WTC11 (cell line): Measurements from ENCODE around the gene STUB1. TPM values are rescaled to one million over a fixed set of nuclear protein-coding genes. Genes with fewer than 3 reads are reported as not detected.

Experiments used
- CBFB ChIP-seq: sonication (generic); formaldehyde crosslinking; IDR thresholded peaks from 2 replicates; pipeline ENCODE4 v1.8.1; 2022; ENCODE audit warnings: mild to moderate bottlenecking, low read depth, missing genetic modification reagents
- CREM ChIP-seq: sonication (generic); formaldehyde crosslinking; IDR thresholded peaks from 2 replicates; pipeline ENCODE4 v1.8.1; 2022; ENCODE audit warnings: mild to moderate bottlenecking, missing genetic modification reagents, moderate library complexity
- ELF4 ChIP-seq: sonication (generic); formaldehyde crosslinking; IDR thresholded peaks from 2 replicates; pipeline ENCODE4 v1.8.1; 2022; ENCODE audit warnings: low read depth, mild to moderate bottlenecking, moderate library complexity, missing genetic modification reagents
- ESRRA ChIP-seq: sonication (generic); formaldehyde crosslinking; IDR thresholded peaks from 2 replicates; pipeline ENCODE4 v1.8.1; 2022; ENCODE audit warnings: mild to moderate bottlenecking, missing genetic modification reagents, borderline replicate concordance
- ETV6 ChIP-seq: sonication (generic); formaldehyde crosslinking; IDR thresholded peaks from 2 replicates; pipeline ENCODE4 v1.8.1; 2022; ENCODE audit warnings: mild to moderate bottlenecking, missing genetic modification reagents
- FOXK1 ChIP-seq: sonication (generic); formaldehyde crosslinking; IDR thresholded peaks from 2 replicates; pipeline ENCODE4 v1.8.0; 2022; ENCODE audit warnings: mild to moderate bottlenecking, moderate library complexity, missing genetic modification reagents
- FOXP1 ChIP-seq: sonication (generic); formaldehyde crosslinking; IDR thresholded peaks from 2 replicates; pipeline ENCODE4 v1.8.0; 2022; ENCODE audit warnings: missing genetic modification reagents, mild to moderate bottlenecking, moderate library complexity, borderline replicate concordance
- IRF2 ChIP-seq: sonication (generic); formaldehyde crosslinking; IDR thresholded peaks from 2 replicates; pipeline ENCODE4 v1.8.0; 2022; ENCODE audit warnings: low read depth, missing genetic modification reagents, borderline replicate concordance
- KAT7 ChIP-seq: sonication (generic); formaldehyde crosslinking; IDR thresholded peaks from 2 replicates; pipeline ENCODE4 v1.8.1; 2023; ENCODE audit warnings: missing genetic modification reagents, mild to moderate bottlenecking, borderline replicate concordance
- MYBL2 ChIP-seq: sonication (generic); formaldehyde crosslinking; IDR thresholded peaks from 2 replicates; pipeline ENCODE4 v1.8.1; 2023; ENCODE audit warnings: mild to moderate bottlenecking, moderate library complexity, missing genetic modification reagents
- NFATC4 ChIP-seq: fragments of 250-450 bp; sonication (Bioruptor Pico); IDR thresholded peaks from 2 replicates; pipeline ENCODE4 v1.9.0; 2021; ENCODE audit warnings: mild to moderate bottlenecking
- NFE2L1 ChIP-seq: sonication (generic); formaldehyde crosslinking; IDR thresholded peaks from 2 replicates; pipeline ENCODE4 v1.8.1; 2023; ENCODE audit warnings: missing genetic modification reagents
- NFYB ChIP-seq: sonication (generic); formaldehyde crosslinking; conservative IDR thresholded peaks from 2 replicates; pipeline ENCODE4 v1.8.0; 2022; ENCODE audit warnings: low read depth, missing genetic modification reagents
- NR2C2 ChIP-seq: sonication (generic); formaldehyde crosslinking; IDR thresholded peaks from 2 replicates; pipeline ENCODE4 v1.8.0; 2022; ENCODE audit warnings: mild to moderate bottlenecking, missing genetic modification reagents
- NR3C1 ChIP-seq: sonication (generic); formaldehyde crosslinking; conservative IDR thresholded peaks from 2 replicates; pipeline ENCODE4 v1.8.1; 2023; ENCODE audit warnings: low read depth, mild to moderate bottlenecking, missing genetic modification reagents
- PRRX2 ChIP-seq: fragments of 250-450 bp; sonication (Bioruptor Pico); IDR thresholded peaks from 2 replicates; pipeline ENCODE4 v1.8.0; 2021; ENCODE audit warnings: mild to moderate bottlenecking
- RELA ChIP-seq: sonication (generic); formaldehyde crosslinking; IDR thresholded peaks from 2 replicates; pipeline ENCODE4 v1.8.1; 2022; ENCODE audit warnings: missing genetic modification reagents, mild to moderate bottlenecking, borderline replicate concordance
- SMAD3 ChIP-seq: sonication (generic); formaldehyde crosslinking; IDR thresholded peaks from 2 replicates; pipeline ENCODE4 v1.8.0; 2022; ENCODE audit warnings: missing genetic modification reagents, mild to moderate bottlenecking, borderline replicate concordance
- TEAD1 ChIP-seq: sonication (generic); formaldehyde crosslinking; IDR thresholded peaks from 2 replicates; pipeline ENCODE4 v1.8.0; 2022; ENCODE audit warnings: mild to moderate bottlenecking, missing genetic modification reagents
- ZBTB21 ChIP-seq: sonication (generic); formaldehyde crosslinking; IDR thresholded peaks from 2 replicates; pipeline ENCODE4 v1.8.1; 2023; ENCODE audit warnings: mild to moderate bottlenecking, missing genetic modification reagents, borderline replicate concordance
- ZNF317 ChIP-seq: sonication (generic); formaldehyde crosslinking; IDR thresholded peaks from 2 replicates; pipeline ENCODE4 v1.8.1; 2023; ENCODE audit warnings: low read depth, mild to moderate bottlenecking, moderate library complexity, missing genetic modification reagents, borderline replicate concordance
- ZNF416 ChIP-seq: fragments of 250-450 bp; sonication (Bioruptor Pico); IDR thresholded peaks from 2 replicates; pipeline ENCODE4 v1.9.0; 2021; ENCODE audit warnings: mild to moderate bottlenecking, inconsistent platforms
- ZNF423 ChIP-seq: fragments of 250-450 bp; sonication (Bioruptor Pico); IDR thresholded peaks from 2 replicates; pipeline ENCODE4 v2.1.2; 2022; ENCODE audit warnings: mild to moderate bottlenecking, moderate library complexity
- total RNA-seq: library from RNA; stranded (reverse); gene quantifications from 3 replicates; pipeline ENCODE4 v1.2.3, GENCODE V29; 2021
- TF ChIP-seq, protein P1 (sequence below): fragments of 250-450 bp; sonication (Bioruptor Pico); IDR thresholded peaks from 2 replicates; pipeline ENCODE4 v1.9.0; 2021; ENCODE audit warnings: mild to moderate bottlenecking, borderline replicate concordance
- TF ChIP-seq, protein P2 (sequence below): sonication (generic); formaldehyde crosslinking; IDR thresholded peaks from 2 replicates; pipeline ENCODE4 v1.8.1; 2022; ENCODE audit warnings: low read depth, mild to moderate bottlenecking, moderate library complexity, missing genetic modification reagents, borderline replicate concordance
- TF ChIP-seq, protein P3 (sequence below): sonication (generic); formaldehyde crosslinking; IDR thresholded peaks from 2 replicates; pipeline ENCODE4 v1.8.0; 2023; ENCODE audit warnings: missing genetic modification reagents
- TF ChIP-seq, protein P4 (sequence below): fragments of 200-600 bp; IDR thresholded peaks from 2 replicates; pipeline ENCODE4 v1.8.0; 2022; ENCODE audit warnings: antibody characterized with exemption
- TF ChIP-seq, protein P5 (sequence below): sonication (generic); formaldehyde crosslinking; IDR thresholded peaks from 2 replicates; pipeline ENCODE4 v1.8.1; 2022; ENCODE audit warnings: mild to moderate bottlenecking, moderate library complexity, missing genetic modification reagents
- TF ChIP-seq, protein P6 (sequence below): sonication (generic); formaldehyde crosslinking; IDR thresholded peaks from 2 replicates; pipeline ENCODE4 v1.8.1; 2022; ENCODE audit warnings: low read depth, missing genetic modification reagents, borderline replicate concordance

Gene STUB1
- total RNA-seq, 1 experiment from 2014 or later = 88.2 TPM

DNA sequence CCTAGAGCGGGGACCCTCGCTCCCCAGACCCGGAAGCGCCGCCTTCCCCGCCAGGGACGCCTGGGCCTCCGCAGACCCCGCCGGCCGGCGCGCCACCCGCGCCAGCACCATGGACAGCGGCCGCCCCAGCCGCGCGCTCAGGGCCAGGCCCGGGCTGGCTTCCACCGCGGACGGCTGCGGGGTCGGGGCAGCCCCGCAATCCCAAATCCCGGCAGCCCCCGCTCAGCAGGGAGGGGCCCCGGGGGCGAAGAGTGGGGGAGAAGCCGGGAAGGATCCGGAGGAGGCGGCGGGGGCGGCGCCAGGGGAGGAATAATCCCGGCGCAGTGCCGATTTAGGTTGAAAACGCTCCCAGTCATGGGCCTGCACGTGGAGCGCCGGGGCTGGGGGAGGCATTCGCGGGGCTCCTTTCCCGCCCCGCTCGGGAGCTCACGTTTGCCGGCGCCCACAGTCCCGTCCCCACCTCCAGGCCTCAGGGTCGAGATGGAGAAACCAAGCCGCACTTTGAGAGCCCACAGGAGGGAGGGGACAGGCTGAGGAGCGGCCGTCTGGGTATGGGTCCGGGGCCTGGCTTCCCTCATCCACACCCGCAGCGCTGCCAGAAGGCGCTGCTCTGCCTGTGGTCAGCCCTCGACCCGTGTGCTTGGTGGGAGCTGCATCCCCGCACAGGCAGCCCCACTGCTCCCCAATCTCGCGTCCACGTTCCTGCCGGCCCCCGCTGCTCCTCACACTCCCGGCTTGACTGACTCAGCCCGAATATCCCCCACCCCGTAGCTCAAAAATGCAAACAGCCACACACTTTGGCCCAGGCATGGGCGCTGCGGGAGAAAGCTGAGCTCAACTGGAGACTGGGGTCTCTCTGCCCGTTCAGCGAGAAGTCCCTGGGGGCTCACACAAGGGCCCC is 20.7 kb downstream of the STUB1 start (continued):
- TF ChIP-seq, protein P1, sequence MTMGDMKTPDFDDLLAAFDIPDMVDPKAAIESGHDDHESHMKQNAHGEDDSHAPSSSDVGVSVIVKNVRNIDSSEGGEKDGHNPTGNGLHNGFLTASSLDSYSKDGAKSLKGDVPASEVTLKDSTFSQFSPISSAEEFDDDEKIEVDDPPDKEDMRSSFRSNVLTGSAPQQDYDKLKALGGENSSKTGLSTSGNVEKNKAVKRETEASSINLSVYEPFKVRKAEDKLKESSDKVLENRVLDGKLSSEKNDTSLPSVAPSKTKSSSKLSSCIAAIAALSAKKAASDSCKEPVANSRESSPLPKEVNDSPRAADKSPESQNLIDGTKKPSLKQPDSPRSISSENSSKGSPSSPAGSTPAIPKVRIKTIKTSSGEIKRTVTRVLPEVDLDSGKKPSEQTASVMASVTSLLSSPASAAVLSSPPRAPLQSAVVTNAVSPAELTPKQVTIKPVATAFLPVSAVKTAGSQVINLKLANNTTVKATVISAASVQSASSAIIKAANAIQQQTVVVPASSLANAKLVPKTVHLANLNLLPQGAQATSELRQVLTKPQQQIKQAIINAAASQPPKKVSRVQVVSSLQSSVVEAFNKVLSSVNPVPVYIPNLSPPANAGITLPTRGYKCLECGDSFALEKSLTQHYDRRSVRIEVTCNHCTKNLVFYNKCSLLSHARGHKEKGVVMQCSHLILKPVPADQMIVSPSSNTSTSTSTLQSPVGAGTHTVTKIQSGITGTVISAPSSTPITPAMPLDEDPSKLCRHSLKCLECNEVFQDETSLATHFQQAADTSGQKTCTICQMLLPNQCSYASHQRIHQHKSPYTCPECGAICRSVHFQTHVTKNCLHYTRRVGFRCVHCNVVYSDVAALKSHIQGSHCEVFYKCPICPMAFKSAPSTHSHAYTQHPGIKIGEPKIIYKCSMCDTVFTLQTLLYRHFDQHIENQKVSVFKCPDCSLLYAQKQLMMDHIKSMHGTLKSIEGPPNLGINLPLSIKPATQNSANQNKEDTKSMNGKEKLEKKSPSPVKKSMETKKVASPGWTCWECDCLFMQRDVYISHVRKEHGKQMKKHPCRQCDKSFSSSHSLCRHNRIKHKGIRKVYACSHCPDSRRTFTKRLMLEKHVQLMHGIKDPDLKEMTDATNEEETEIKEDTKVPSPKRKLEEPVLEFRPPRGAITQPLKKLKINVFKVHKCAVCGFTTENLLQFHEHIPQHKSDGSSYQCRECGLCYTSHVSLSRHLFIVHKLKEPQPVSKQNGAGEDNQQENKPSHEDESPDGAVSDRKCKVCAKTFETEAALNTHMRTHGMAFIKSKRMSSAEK (CRISPR knock-in tag) = no peak
- TF ChIP-seq, protein P2, sequence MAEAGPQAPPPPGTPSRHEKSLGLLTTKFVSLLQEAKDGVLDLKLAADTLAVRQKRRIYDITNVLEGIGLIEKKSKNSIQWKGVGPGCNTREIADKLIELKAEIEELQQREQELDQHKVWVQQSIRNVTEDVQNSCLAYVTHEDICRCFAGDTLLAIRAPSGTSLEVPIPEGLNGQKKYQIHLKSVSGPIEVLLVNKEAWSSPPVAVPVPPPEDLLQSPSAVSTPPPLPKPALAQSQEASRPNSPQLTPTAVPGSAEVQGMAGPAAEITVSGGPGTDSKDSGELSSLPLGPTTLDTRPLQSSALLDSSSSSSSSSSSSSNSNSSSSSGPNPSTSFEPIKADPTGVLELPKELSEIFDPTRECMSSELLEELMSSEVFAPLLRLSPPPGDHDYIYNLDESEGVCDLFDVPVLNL (CRISPR knock-in tag) = peak; percentile 91
- TF ChIP-seq NFYB = peak; percentile 54; the same call in 1 of the 2 replicates
- TF ChIP-seq KAT7 = peak; percentile 84; the same call in 1 of the 2 replicates
- peak; percentile 93 for TF ChIP-seq ELF4 (CRISPR knock-in tag)
- TF ChIP-seq, protein P3, sequence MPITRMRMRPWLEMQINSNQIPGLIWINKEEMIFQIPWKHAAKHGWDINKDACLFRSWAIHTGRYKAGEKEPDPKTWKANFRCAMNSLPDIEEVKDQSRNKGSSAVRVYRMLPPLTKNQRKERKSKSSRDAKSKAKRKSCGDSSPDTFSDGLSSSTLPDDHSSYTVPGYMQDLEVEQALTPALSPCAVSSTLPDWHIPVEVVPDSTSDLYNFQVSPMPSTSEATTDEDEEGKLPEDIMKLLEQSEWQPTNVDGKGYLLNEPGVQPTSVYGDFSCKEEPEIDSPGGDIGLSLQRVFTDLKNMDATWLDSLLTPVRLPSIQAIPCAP (CRISPR knock-in tag) = peak; percentile 78; the same call in 1 of the 2 replicates
- no peak for TF ChIP-seq ZNF416
- no peak for TF ChIP-seq ZNF423
- 0 out of 2 replicates have a peak, but pooled peaks have one; percentile 63 for TF ChIP-seq NR2C2 (CRISPR knock-in tag)
- 0 out of 2 replicates have a peak, but pooled peaks have one; percentile 57 for TF ChIP-seq CBFB (CRISPR knock-in tag)
- TF ChIP-seq PRRX2 (CRISPR knock-in tag) = no peak
- TF ChIP-seq ETV6 (CRISPR knock-in tag) = peak; percentile 92
- TF ChIP-seq TEAD1 = peak; percentile 96
- TF ChIP-seq, protein P4, sequence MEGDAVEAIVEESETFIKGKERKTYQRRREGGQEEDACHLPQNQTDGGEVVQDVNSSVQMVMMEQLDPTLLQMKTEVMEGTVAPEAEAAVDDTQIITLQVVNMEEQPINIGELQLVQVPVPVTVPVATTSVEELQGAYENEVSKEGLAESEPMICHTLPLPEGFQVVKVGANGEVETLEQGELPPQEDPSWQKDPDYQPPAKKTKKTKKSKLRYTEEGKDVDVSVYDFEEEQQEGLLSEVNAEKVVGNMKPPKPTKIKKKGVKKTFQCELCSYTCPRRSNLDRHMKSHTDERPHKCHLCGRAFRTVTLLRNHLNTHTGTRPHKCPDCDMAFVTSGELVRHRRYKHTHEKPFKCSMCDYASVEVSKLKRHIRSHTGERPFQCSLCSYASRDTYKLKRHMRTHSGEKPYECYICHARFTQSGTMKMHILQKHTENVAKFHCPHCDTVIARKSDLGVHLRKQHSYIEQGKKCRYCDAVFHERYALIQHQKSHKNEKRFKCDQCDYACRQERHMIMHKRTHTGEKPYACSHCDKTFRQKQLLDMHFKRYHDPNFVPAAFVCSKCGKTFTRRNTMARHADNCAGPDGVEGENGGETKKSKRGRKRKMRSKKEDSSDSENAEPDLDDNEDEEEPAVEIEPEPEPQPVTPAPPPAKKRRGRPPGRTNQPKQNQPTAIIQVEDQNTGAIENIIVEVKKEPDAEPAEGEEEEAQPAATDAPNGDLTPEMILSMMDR = no peak
- no peak; the same call in 1 of the 2 replicates for TF ChIP-seq SMAD3 (CRISPR knock-in tag)
- TF ChIP-seq, protein P5, sequence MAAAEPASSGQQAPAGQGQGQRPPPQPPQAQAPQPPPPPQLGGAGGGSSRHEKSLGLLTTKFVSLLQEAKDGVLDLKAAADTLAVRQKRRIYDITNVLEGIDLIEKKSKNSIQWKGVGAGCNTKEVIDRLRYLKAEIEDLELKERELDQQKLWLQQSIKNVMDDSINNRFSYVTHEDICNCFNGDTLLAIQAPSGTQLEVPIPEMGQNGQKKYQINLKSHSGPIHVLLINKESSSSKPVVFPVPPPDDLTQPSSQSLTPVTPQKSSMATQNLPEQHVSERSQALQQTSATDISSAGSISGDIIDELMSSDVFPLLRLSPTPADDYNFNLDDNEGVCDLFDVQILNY (CRISPR knock-in tag) = peak; percentile 96
- TF ChIP-seq ZBTB21 (CRISPR knock-in tag) = 0 out of 2 replicates have a peak, but pooled peaks have one; percentile 40
- peak; percentile 86 for TF ChIP-seq FOXK1 (CRISPR knock-in tag)
- TF ChIP-seq CREM (CRISPR knock-in tag) = peak; percentile 88
- TF ChIP-seq RELA (CRISPR knock-in tag) = peak; percentile 88
- peak; percentile 97 for TF ChIP-seq ESRRA (CRISPR knock-in tag)
- no peak for TF ChIP-seq NFE2L1
- TF ChIP-seq NFATC4 (CRISPR knock-in tag) = no peak
- TF ChIP-seq NR3C1 (CRISPR knock-in tag) = peak; percentile 96
- 0 out of 2 replicates have a peak, but pooled peaks have one; percentile 75 for TF ChIP-seq IRF2 (CRISPR knock-in tag)
- TF ChIP-seq, protein P6, sequence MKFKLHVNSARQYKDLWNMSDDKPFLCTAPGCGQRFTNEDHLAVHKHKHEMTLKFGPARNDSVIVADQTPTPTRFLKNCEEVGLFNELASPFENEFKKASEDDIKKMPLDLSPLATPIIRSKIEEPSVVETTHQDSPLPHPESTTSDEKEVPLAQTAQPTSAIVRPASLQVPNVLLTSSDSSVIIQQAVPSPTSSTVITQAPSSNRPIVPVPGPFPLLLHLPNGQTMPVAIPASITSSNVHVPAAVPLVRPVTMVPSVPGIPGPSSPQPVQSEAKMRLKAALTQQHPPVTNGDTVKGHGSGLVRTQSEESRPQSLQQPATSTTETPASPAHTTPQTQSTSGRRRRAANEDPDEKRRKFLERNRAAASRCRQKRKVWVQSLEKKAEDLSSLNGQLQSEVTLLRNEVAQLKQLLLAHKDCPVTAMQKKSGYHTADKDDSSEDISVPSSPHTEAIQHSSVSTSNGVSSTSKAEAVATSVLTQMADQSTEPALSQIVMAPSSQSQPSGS (CRISPR knock-in tag) = no peak
- peak; percentile 98 for TF ChIP-seq FOXP1 (CRISPR knock-in tag)
- peak; percentile 72; the same call in 1 of the 2 replicates for TF ChIP-seq MYBL2
- TF ChIP-seq ZNF317 (CRISPR knock-in tag) = peak; percentile 65; the same call in 1 of the 2 replicates
